Mucosa of descending colon (tissue), 3 donors: ENCODE data around the gene TIMM13. TPM values are rescaled to one million over a fixed set of nuclear protein-coding genes. Genes with fewer than 3 reads are reported as not detected.

Experiments
- ATAC-seq: fragments of 200-7000 bp; cut with Tn5 transposase; one replicate; pipeline ENCODE4 v1.9.1; 2020; ENCODE audit warnings: mild to moderate bottlenecking, moderate library complexity
- DNase-seq, 3 donors: peaks; one replicate each; pipeline ENCODE4 v3.0.0-alpha.2; 2020
- H3K36me3 ChIP-seq: fragments of 200-600 bp; one replicate; pipeline ENCODE4 v1.8.0; 2021; ENCODE audit warnings: low read depth, mild to moderate bottlenecking
- H3K4me1 ChIP-seq: fragments of 200-600 bp; one replicate; pipeline ENCODE4 v1.8.0; 2021; ENCODE audit warnings: low read depth, mild to moderate bottlenecking
- H3K4me3 ChIP-seq: fragments of 200-600 bp; one replicate; pipeline ENCODE4 v1.8.0; 2021; ENCODE audit warnings: mild to moderate bottlenecking
- H3K9me3 ChIP-seq: fragments of 200-600 bp; one replicate; pipeline ENCODE4 v1.8.0; 2021; ENCODE audit warnings: mild to moderate bottlenecking
- CTCF ChIP-seq: fragments of 200-600 bp; IDR thresholded peaks from one replicate; pipeline ENCODE4 v1.8.0; 2022; ENCODE audit warnings: antibody characterized with exemption, mild to moderate bottlenecking
- intact Hi-C, 2 donors: fragments of 100-400 bp; cut with DNase I in 1 of 2; cut with micrococcal nuclease in 1 of 2; formaldehyde crosslinking; loops; one replicate each; pipeline versions ENCODE4 v1.11.0 to v1.11.1; 2022; cut with DNase I, micrococcal nuclease
- total RNA-seq, 3 donors: library from RNA; stranded (reverse); fragmentation: NEBNext Ultra II Directional in 2 of 3; extraction: Animal tissue kit (Norgen Biotek cat#: 25700) in 2 of 3; gene quantifications; one replicate each; pipeline versions ENCODE4 v1.2.1 to v1.2.4, GENCODE V29; 2021 to 2023
- donor health status: DM: no; HTN: no; CAD: no; lungs with moderate emphysema.
- donor health status: DM: no; HTN: no; CAD: no.
- donor health status: DM: no; HTN: yes; CAD: no.

The TIMM13 gene
- total RNA-seq, 3 donors from 2014 or later = 75.4 to 130 (median 104) TPM

GRCh38 chr19:2436384-2436783 lies 9.0 kb upstream of the TIMM13 start:
- intact Hi-C loops = no loop called here
- no peaks in the 10 kb centered on the region for H3K4me1 ChIP-seq
- no peak overlapping the region for H3K4me3 ChIP-seq
- H3K9me3 ChIP-seq = no peaks in the 10 kb centered on the region
- no peaks in the 10 kb centered on the region for H3K36me3 ChIP-seq
- no peak for TF ChIP-seq CTCF
- ATAC-seq (no peak), DNase-seq (no peak)

- DNase-seq (no peak), ATAC-seq (no peak)
- TF ChIP-seq CTCF = no peak
- H3K9me3 ChIP-seq = no peaks in the 10 kb centered on the region
- H3K36me3 ChIP-seq = no peaks in the 10 kb centered on the region
- intact Hi-C loops = no loop called here
- H3K4me1 ChIP-seq = no peaks in the 10 kb centered on the region
- no peak overlapping the region for H3K4me3 ChIP-seq
Measured at GRCh38 chr19:2434721-2435265, 7.4 kb upstream of the TIMM13 start.

- Histone ChIP-seq H3K9me3 (no peaks in the 10 kb centered on the region), H3K4me1 (no peaks in the 10 kb centered on the region), H3K36me3 (no peaks in the 10 kb centered on the region), H3K4me3 (no peak overlapping the region)
- no peak for TF ChIP-seq CTCF
- ATAC-seq = no peak
- intact Hi-C loops = no loop called here
- no peak for DNase-seq
Measured at GRCh38 chr19:2434267-2434666, 6.9 kb upstream of the TIMM13 start.

- no peak for DNase-seq
- intact Hi-C loops = no loop called here
- no peaks in the 10 kb centered on the region for H3K9me3 ChIP-seq
Measured at GRCh38 chr19:2433854-2434253, 6.5 kb upstream of the TIMM13 start.

DNA sequence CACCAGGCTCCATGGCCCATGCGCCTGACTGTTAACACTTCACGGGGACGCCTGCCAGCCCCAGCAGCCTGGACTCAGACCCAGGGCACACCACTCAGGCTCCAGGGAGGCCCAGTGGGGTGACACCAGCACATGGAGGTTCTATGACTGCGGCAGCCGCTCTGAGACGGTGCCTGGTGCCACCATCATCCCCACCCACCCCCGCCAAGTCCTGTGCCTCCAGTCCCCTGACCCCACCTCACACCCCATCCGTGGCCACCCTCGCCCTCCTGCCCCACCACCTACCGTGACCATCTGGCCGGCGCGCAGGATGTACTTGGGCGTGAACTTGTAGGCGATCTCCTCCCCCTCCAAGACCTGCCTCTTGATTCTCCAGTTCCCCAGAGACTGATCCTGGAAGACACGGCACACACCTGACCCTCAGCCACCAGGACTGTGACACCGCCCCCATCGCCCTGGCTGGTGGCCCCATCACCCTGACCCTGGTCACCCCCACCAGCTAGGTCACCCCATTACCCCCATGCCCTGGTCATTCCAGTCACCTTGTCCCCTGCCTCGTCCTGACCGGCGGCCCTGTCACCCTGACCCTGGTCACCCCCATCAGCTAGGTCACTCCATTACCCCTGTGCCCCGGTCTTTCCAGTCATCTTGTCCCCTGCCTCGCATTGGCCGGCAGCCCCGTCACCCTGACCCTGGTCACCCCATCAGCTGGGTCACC lies 4.9 kb upstream of the TIMM13 start:
- H3K4me3 ChIP-seq = no peak overlapping the region
- TF ChIP-seq CTCF = no peak
- DNase-seq = no peak
- H3K4me1 ChIP-seq = peaks cover 6% of the 10 kb centered on the region
- no peaks in the 10 kb centered on the region for H3K9me3 ChIP-seq
- no peak for ATAC-seq
- no peaks in the 10 kb centered on the region for H3K36me3 ChIP-seq
- intact Hi-C loops = no loop called here

More at GRCh38 chr19:2433854-2434253, 6.5 kb upstream of the TIMM13 start:
- Histone ChIP-seq H3K4me1 (no peaks in the 10 kb centered on the region), H3K4me3 (no peak overlapping the region), H3K36me3 (no peaks in the 10 kb centered on the region)
- no peak for TF ChIP-seq CTCF
- ATAC-seq = no peak
